GM19463 (cell line): ENCODE measurements around the gene IGF2R.
"Not testable (repeated sequence)": the region's sequence is repeated elsewhere in the genome, so short reads cannot be mapped to it uniquely, and the experiment has no call there.

ENCODE experiments used
- ATAC-seq: cut with Tn5 transposase; IDR thresholded peaks from one replicate; pipeline ENCODE4 v1.9.1; 2021; ENCODE audit warnings: mild to moderate bottlenecking, moderate library complexity; ENCODE audit not compliant: unreplicated experiment

Gene IGF2R

GRCh38 chr6:159995405-159995804 lies 26.5 kb downstream of the IGF2R start:
- no peak for ATAC-seq

GRCh38 chr6:159996087-159996622 lies 27.3 kb downstream of the IGF2R start:
- no peak for ATAC-seq

- ATAC-seq: no peak
Measured at GRCh38 chr6:159996626-159997497, 28.0 kb downstream of the IGF2R start.

DNA sequence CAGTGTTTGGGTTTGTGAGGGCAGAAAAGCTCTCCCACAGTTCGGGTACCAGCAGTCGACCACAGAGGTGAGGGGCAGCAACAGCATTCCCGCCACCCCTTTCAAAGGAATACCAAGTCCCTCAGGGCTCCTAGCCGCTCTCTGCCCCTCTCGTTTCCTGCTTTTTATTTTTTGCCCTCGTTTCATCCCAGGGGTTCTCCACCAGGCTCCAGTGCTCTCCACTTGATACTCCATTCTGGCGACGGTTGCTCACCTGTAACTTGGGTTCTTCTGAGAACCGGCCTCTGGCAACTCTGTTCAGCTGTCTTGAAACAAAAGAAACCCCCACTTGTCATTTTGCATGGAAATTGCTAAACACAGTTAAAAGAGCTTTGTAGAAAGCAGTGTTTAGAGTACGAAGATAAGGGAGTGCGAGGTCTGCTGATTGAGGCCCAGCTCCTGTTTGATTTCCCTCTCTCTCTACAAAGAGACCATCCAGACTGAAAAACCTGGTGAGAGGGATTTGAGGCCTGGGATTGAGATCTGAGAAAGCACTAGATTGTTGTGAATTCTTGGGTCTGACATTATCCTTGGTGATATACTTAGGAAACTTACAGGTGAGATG lies 28.7 kb downstream of the IGF2R start:
- ATAC-seq: no peak

- ATAC-seq: no peak
Measured at GRCh38 chr6:159998538-159998937, 29.7 kb downstream of the IGF2R start.

DNA sequence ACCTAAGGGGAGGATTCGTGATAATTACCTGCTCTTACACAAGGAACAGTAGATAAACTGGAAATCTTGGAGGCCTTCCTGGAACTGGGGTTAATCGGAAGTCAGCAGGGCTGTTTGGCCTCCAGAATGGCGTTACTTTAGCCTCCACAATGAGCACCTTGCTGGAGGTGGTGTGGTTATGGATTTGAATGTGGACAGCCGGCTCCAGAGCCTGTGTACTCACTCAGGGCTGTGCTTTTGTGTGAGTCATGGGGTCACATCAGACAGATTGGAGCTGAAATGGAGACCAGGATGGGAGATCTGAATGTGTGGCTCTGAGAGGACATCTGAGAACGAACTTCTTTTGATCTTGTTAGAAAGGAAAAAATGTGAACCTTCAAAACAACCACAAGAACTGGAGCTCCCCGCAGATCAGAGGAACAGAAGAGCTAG lies 30.4 kb downstream of the IGF2R start:
- ATAC-seq: no peak

DNA sequence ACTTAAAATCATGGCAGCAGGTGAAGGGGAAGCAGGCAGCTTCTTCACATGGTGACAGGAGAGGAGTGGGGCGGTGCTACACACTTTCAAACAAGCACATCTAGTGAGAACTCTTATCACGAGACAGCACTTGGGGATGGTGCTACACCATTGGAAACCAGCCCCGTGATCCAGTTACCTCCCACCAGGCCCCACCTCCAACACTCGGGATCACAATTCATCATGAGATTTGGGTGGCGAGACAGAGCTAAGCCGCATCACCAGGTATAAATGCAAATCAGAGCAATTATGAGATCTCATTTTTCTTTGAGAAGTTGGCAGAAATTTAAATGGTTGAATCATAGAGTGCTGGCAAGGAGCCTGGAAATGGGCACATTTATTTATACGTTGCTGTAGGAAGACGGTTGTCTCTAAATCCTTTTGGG lies 31.4 kb downstream of the IGF2R start:
- no peak for ATAC-seq

- ATAC-seq: not testable (repeated sequence)
Measured at GRCh38 chr6:160000893-160001427, 32.1 kb downstream of the IGF2R start.

DNA sequence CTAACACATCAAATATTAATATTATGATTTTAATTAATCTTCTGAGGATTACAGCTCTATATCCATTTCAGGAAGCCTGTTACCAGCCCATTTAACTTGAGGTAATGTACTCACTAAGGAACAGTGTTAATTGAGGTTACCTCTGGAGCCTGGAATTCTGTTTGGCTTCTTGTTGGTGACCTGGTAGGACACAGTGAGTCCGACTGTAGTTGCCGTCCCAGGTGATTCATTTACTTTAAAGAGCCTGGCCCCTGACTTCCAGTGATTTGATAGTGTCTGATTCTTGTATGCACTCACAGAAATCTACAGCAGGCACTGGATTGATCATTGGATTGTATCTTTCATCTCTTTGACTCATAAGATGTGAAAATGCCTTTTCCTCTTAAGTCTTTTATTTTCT lies 34.0 kb downstream of the IGF2R start:
- ATAC-seq: no peak

DNA sequence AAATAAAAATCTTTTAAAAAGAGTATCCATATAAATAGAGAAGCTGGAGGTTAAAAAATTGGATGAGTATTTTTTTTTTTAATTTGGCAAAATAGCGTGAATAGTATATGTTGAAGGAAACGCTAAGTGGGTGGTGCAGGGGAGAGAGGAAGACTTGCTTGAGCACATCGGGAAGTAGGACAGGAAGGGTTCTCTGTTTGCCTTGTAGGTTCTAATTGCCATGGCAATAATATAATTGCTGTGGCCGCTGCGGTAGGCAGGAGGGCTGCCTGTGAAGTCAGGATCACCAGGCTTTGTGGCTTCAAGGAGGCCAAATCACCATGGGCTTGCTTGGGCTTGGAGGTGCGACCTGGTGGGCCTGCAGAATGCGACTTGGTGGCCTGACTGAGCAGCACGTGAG lies 35.1 kb downstream of the IGF2R start:
- no peak for ATAC-seq

DNA sequence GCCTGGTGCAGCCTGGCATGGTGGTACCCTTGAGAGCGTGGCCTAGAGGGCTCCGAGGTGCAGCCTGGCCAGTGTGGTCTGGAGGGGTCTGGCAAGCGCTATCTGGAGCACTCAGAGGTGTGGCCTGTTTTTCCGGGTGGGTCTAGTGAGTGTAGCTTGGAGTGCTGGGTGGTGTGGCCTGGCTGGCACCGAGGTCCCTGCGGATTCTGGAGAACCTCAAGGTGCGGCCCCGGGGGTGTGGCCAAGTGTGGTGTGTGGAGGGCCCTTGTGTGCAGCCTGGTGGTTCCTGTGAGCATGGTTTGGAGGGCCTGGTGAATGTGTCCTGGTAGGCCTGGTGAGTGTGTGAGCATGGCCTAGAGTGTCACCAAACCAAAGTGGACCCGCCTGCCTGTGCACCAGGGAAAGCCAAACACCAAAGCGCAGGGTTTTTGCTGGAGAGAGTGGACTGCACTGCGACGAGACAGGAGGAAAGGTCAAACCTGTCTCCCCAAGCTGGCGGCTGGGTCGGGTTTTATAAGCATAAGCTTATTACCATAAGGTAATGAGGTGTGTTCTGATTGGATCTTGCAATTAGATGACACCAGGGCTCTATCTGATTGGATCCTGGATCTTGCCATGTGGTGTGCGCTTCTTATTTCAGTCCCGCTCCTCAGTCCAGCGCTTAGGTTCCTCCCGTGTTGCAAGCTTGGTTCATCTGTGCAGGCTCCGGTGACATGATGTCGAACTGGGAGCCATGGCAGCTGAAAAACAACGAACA lies 35.7 kb downstream of the IGF2R start:
- no peak for ATAC-seq

GRCh38 chr6:160005211-160005610 lies 36.3 kb downstream of the IGF2R start:
- no peak for ATAC-seq

DNA sequence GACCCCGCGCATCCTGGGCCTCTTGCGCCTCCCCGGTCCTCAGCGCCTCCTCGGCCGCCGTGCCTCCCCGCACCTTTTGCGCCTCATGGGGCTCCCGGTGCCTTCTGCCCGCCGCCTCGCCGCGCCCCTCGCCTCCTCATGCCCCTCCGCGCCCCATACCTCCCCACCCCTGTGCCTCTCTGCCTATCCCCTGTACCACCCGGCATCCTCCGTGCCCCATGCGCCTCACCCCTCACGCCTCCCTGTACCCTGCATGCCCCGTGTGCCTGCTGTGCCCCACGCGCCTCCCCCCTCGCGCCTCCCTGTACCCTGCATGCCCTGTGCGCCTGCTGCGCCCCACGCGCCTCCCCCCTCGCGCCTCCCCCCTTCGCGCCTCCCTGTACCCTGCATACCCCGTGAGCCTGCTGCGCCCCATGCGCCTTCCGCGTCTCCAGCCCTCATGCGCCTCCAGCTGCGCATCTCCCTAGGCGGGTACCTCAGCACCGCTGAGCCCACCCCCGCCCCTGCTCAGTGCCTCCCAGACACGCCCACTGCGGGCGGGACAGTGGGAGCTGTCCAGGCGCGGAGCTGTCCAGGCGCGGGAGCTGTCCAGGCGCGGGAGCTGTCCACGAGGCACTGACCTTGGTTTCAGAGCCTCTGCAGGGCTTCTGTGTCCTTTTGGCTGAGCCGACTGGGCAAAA lies 37.1 kb downstream of the IGF2R start:
- no peak for ATAC-seq

DNA sequence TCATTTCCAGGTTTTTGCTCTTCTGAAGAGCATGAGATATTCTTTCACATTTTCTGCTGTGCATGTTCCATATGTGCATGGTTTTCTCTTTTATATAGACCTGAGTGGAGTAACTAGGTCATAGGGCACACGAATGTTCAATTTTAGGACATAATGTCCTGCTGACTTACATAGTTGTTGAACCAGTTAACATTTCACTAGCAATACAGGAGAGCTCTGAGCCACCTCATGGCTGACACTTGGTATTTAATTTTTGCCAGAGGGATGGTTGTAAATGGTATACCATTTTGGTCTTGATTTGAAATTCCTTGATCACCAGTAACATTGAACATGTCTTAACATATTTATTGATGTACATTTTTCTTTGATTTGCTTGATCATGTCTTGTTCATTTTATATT lies 38.3 kb downstream of the IGF2R start:
- no peak for ATAC-seq

- ATAC-seq: no peak
Measured at GRCh38 chr6:160007611-160008010, 38.7 kb downstream of the IGF2R start.

GRCh38 chr6:160010067-160010466 lies 41.2 kb downstream of the IGF2R start:
- ATAC-seq: no peak

DNA sequence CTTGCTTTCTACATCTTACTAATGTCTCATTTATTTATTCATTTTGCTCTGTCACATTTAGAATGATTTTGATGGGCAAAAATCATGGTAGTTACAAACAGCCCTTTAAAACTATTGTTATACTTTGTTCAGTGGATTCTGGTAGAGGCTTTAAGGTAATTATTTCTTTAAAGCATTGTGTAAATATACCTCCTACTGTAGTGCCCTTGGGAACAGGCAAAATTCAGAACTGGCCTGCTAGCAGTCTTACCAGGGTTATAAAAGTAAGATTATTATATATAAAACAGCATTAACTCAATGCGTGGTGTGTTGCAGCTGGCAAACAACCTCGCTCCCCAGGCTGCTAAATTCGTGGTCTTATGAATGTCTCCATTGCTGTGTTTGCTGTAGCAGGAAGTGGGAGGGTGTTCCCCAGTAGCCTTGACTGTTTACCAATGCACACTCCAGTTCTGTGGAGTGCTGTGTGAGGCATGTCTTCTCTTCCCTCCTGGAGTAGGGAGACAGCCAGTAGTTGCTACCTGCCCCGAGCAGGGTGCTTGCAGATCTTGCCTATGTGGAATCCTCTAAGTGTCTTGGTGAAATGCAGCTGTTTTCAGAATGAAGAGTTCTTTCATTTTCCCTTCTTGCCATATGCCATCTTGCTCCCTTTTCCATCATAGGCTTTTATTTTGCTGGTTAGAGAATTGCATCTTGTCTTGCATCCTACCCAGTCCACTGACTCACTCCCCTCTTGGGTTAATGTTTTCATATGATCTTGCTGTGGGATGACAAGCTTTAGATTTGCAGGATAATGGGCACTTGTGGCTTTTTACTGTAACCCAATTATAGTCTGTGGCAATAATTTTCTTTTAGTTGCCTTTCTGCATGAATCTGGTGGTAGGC lies 45.3 kb downstream of the IGF2R start:
- ATAC-seq: no peak

- ATAC-seq: no peak
Measured at GRCh38 chr6:160014869-160015182, 45.9 kb downstream of the IGF2R start.

- ATAC-seq: no peak
Measured at GRCh38 chr6:160015778-160016684, 47.1 kb downstream of the IGF2R start.
